OCI-LY7 (cell line): ENCODE results near the gene CLMP. TPM values are rescaled to one million over a fixed set of nuclear protein-coding genes. Genes with fewer than 3 reads are reported as not detected.

Source experiments
- BruUV-seq: library from RNA; stranded (reverse); fragments of 400-500 nt; replicated peaks from 2 replicates; lab custom pipeline; 2021; lab: Mats Ljungman, UMichigan
- CTCF ChIA-PET: fragments of 300-600 bp; sonication (Branson Sonifier 250); formaldehyde crosslinking; loops from one replicate; lab custom pipeline; 2022; ENCODE audit warnings: antibody characterized with exemption; ENCODE audit not compliant: unreplicated experiment; lab: Charles Lee
- POLR2A ChIA-PET: fragments of 300-600 bp; sonication (Branson Sonifier 250); formaldehyde crosslinking; loops from one replicate; lab custom pipeline; 2022; ENCODE audit warnings: antibody characterized with exemption; lab: Charles Lee
- DNase-seq: peaks from one replicate; pipeline ENCODE4 v3.0.0-alpha.2; 2015; ENCODE audit warnings: low spot score
- H2AFZ ChIP-seq: fragments of 200-600 bp; sonication (generic), shearing (Covaris generic); 2 replicates; pipeline ENCODE4 v1.6.1; 2014; ENCODE audit warnings: mild to moderate bottlenecking, antibody characterized with exemption, low read length, moderate library complexity
- H3K27ac ChIP-seq: fragments of 200-600 bp; sonication (generic); 2 replicates; pipeline ENCODE4 v1.5.1; 2014; ENCODE audit warnings: mixed run types, low read depth, mild to moderate bottlenecking, moderate library complexity, low read length, inconsistent platforms; ENCODE audit not compliant: poor library complexity, severe bottlenecking
- H3K36me3 ChIP-seq: fragments of 200-600 bp; sonication (generic); 2 replicates; pipeline ENCODE4 v1.6.1; 2014; ENCODE audit warnings: mild to moderate bottlenecking, antibody characterized with exemption, low read length, moderate library complexity, mixed read lengths; ENCODE audit not compliant: insufficient read depth
- H3K4me1 ChIP-seq: fragments of 200-600 bp; sonication (generic); 2 replicates; pipeline ENCODE4 v1.5.1; 2014; ENCODE audit warnings: mild to moderate bottlenecking, low read length; ENCODE audit not compliant: insufficient read depth, poor library complexity, severe bottlenecking
- H3K4me2 ChIP-seq: fragments of 200-600 bp; sonication (generic); 2 replicates; pipeline ENCODE4 v1.6.1; 2014; ENCODE audit warnings: mild to moderate bottlenecking, low read length
- H3K4me3 ChIP-seq: fragments of 200-600 bp; sonication (generic); 2 replicates; pipeline ENCODE4 v1.5.1; 2014; ENCODE audit warnings: mild to moderate bottlenecking, low read depth, low read length; ENCODE audit not compliant: poor library complexity, severe bottlenecking
- H3K79me2 ChIP-seq: fragments of 200-600 bp; sonication (generic); 2 replicates; pipeline ENCODE4 v1.6.1; 2016; ENCODE audit warnings: low read depth, mild to moderate bottlenecking, low read length, moderate library complexity, mixed read lengths; ENCODE audit not compliant: insufficient read depth
- H3K9me2 ChIP-seq: fragments of 200-600 bp; sonication (generic); 2 replicates; pipeline ENCODE4 v1.6.1; 2016; ENCODE audit warnings: mild to moderate bottlenecking, low read length, mixed read lengths; ENCODE audit not compliant: insufficient read depth
- H3K9me3 ChIP-seq: fragments of 200-600 bp; sonication (generic); 2 replicates; pipeline ENCODE4 v1.6.1; 2014; ENCODE audit warnings: mild to moderate bottlenecking, mixed run types, low read length, mixed read lengths
- H4K20me1 ChIP-seq: fragments of 200-600 bp; sonication (generic); 2 replicates; pipeline ENCODE4 v1.6.1; 2014; ENCODE audit warnings: mild to moderate bottlenecking, antibody characterized with exemption, low read length, moderate library complexity, mixed read lengths; ENCODE audit not compliant: insufficient read depth
- EZH2phosphoT487 ChIP-seq: fragments of 200-600 bp; sonication (generic); IDR thresholded peaks from 2 replicates; pipeline ENCODE4 v1.6.1; 2018; ENCODE audit warnings: low read depth, borderline replicate concordance, mild to moderate bottlenecking, mixed run types, antibody characterized with exemption, low read length, moderate library complexity, mixed read lengths
- intact Hi-C: fragments of 100-400 bp; cut with micrococcal nuclease; formaldehyde crosslinking; loops from one replicate; pipeline ENCODE4 v1.10.0; 2022; ENCODE audit not compliant: unreplicated experiment
- total RNA-seq, 2 experiments: library from RNA; depleted of rRNA in 1 of 2; stranded (reverse); fragments of >200 nt in 1 of 2; shearing (Covaris generic) in 1 of 2; gene quantifications; 2 replicates each; pipeline ENCODE4 v1.2.3, GENCODE V29; 2014 to 2022
- TF ChIP-seq, protein P1 (sequence below): fragments of 200-600 bp; sonication (generic); conservative IDR thresholded peaks from 2 replicates; pipeline ENCODE4 v1.5.1; 2014; ENCODE audit warnings: mild to moderate bottlenecking, antibody characterized with exemption, low read length, moderate library complexity, mixed read lengths

CLMP gene
- total RNA-seq, 2 experiments from 2014 or later, result not detected

DNA sequence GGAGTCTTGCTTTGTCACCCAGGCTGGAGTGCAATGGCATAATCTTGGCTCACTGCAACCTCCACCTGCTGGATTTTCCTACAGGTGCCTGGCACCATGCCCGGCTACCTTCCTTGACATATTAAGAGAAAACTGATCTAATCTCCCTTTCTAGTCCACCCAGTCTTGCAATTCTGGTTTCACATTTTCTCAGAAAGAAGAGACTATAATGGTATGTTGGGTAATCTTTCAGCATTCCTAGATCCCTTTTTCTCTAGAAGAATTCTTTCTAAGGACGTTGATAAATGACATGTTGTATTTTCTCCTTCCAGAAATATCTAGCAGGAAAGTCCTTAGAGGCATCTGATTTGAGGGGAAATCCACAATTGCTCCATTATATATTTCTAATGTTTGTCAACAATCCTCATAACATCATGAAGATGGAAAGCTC, 122.7 kb downstream of the CLMP start:
- DNase-seq, result no peak
- CTCF ChIA-PET, result no interaction called here
- peaks cover 35% of the 10 kb centered on the region for H3K4me1 ChIP-seq

DNA sequence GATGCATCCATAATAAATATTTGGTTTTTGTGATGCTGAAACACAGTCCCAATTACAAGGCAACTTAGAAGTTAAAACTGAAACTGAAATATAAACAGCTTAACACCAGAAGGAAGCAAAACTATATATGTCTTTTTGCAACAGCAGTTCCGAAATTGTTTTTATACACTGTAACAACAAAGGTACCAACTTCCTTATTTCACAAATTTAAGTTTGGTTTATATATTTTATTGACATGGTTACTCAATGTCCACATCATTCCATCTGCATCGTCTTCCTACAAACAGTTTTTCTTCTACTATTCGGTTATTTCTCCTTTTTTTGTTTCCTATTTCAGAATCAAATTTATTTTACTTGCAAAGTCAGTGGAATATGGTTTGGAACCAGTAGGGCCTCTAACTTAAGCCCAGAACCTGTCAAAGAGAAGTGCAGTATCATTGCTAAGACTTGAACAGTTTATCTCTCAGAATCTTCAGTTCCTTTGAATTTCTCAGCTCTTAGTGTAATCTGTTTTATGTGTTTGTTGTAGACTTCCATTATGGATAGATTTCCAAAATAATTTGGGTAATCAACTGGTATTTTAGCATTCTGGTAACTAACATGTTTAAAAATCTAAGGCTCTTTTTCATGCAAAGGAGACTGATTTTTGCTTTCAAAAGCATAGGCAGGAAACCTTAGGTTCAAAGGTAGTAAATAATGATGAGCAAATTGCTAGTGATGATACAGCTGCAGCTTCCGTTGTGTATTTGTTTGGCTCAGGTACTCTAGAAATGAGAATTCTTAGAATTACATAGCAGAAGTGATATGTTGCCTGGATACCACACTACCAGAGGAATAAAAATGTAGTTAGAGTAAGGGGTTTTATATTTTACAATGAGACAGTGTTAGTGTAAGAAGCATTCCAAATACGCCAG, 124.9 kb downstream of the CLMP start:
- H3K4me2 ChIP-seq, result peak overlapping the region; percentile 77

More for the DNA sequence above, 122.7 kb downstream of the CLMP start:
- Histone ChIP-seq H3K9me2 (no peaks in the 10 kb centered on the region), H3K79me2 (peaks cover 4% of the 10 kb centered on the region; the same call in 1 of the 2 replicates), H3K27ac (no peak overlapping the region), H3K4me3 (no peak overlapping the region), H2AFZ (no peak overlapping the region), H4K20me1 (no peaks in the 10 kb centered on the region), H3K36me3 (no peaks in the 10 kb centered on the region), H3K4me2 (no peak overlapping the region), H3K9me3 (no peaks in the 10 kb centered on the region)
- BruUV-seq, result no TSS peak
- intact Hi-C loops, result no loop called here
- no peak for TF ChIP-seq EZH2phosphoT487
- TF ChIP-seq, protein P1, sequence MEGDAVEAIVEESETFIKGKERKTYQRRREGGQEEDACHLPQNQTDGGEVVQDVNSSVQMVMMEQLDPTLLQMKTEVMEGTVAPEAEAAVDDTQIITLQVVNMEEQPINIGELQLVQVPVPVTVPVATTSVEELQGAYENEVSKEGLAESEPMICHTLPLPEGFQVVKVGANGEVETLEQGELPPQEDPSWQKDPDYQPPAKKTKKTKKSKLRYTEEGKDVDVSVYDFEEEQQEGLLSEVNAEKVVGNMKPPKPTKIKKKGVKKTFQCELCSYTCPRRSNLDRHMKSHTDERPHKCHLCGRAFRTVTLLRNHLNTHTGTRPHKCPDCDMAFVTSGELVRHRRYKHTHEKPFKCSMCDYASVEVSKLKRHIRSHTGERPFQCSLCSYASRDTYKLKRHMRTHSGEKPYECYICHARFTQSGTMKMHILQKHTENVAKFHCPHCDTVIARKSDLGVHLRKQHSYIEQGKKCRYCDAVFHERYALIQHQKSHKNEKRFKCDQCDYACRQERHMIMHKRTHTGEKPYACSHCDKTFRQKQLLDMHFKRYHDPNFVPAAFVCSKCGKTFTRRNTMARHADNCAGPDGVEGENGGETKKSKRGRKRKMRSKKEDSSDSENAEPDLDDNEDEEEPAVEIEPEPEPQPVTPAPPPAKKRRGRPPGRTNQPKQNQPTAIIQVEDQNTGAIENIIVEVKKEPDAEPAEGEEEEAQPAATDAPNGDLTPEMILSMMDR, result no peak
- POLR2A ChIA-PET, result interaction anchor here (0.9 kb wide), 1 partner anchor 11 kb away, joined by 3 read pairs; no protein-coding TSS in a partner anchor

More for the DNA sequence above, 124.9 kb downstream of the CLMP start:
- peak overlapping the region; percentile 23; the same call in 1 of the 2 replicates for H2AFZ ChIP-seq
- BruUV-seq, result no TSS peak
- peaks cover 46% of the 10 kb centered on the region for H3K4me1 ChIP-seq
- ChIA-PET CTCF (no interaction called here), POLR2A (interaction anchor here (0.8 to 2.6 kb wide), 5 partner anchors 9 to 33 kb away, joined by 3 to 12 read pairs (median 4); no protein-coding TSS in a partner anchor)
- no peaks in the 10 kb centered on the region for H3K9me3 ChIP-seq
- no peaks in the 10 kb centered on the region for H4K20me1 ChIP-seq
- TF ChIP-seq, protein P1, result no peak
- no peak for TF ChIP-seq EZH2phosphoT487
- intact Hi-C loops, result loop anchor here (10.0 kb wide), 1 partner anchor 315 kb away; no protein-coding TSS in a partner anchor
- H3K4me3 ChIP-seq, result peak overlapping the region; percentile 59
- H3K79me2 ChIP-seq, result peaks cover 13% of the 10 kb centered on the region; the same call in 1 of the 2 replicates
- no peaks in the 10 kb centered on the region for H3K36me3 ChIP-seq
- peak overlapping the region; percentile 43 for H3K27ac ChIP-seq
- H3K9me2 ChIP-seq, result no peaks in the 10 kb centered on the region
- DNase-seq, result peak; percentile 62
